ENCODE results near the gene TOM1L2.

TOM1L2 gene

DNA sequence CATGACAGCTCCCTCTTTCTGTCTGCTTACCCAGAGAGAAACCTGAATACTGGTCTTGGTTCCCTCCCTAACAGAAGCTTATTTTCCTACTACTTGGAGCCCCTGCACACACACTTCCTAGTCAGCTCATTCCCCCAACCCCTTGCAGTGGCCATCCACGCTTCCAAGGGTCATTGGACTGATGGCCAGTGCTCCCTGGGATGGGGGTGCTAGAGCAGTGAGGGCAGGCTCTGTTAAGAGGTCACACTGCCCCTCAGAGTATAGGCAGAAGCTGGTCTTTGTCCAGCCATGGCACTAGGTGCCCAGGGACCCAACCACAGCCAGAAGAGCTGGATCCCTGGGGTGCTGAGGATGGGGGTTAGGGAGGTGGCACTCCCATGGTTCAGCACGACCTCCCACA lies 13.0 kb upstream of the TOM1L2 start:
- DNase-seq = no peak
- H3K36me3 ChIP-seq (replicated peaks; ENCODE audit: insufficient read depth, low read length) = no peaks in the 10 kb centered on the region
- H3K9me3 ChIP-seq (replicated peaks; ENCODE audit: insufficient read depth, low read length) = no peaks in the 10 kb centered on the region
- H2AFZ ChIP-seq (ENCODE audit: low read length) = no peak overlapping the region
- H3K27ac ChIP-seq (ENCODE audit: low read length) = no peak overlapping the region
- H3K4me1 ChIP-seq (ENCODE audit: low read length) = no peaks in the 10 kb centered on the region
- no peak overlapping the region for H3K9ac ChIP-seq (ENCODE audit: low read length)
- H3K27me3 ChIP-seq (replicated peaks; ENCODE audit: insufficient read depth, low read length) = no peaks in the 10 kb centered on the region
- H3K4me3 ChIP-seq (ENCODE audit: low read length) = no peak overlapping the region
- H3F3A ChIP-seq (ENCODE audit: insufficient read depth, low read length) = no peaks in the 10 kb centered on the region
- no peak overlapping the region for H3K4me2 ChIP-seq (ENCODE audit: low read depth, low read length)
- H3K79me2 ChIP-seq (ENCODE audit: low read length) = no peaks in the 10 kb centered on the region
- TF ChIP-seq, protein P1, sequence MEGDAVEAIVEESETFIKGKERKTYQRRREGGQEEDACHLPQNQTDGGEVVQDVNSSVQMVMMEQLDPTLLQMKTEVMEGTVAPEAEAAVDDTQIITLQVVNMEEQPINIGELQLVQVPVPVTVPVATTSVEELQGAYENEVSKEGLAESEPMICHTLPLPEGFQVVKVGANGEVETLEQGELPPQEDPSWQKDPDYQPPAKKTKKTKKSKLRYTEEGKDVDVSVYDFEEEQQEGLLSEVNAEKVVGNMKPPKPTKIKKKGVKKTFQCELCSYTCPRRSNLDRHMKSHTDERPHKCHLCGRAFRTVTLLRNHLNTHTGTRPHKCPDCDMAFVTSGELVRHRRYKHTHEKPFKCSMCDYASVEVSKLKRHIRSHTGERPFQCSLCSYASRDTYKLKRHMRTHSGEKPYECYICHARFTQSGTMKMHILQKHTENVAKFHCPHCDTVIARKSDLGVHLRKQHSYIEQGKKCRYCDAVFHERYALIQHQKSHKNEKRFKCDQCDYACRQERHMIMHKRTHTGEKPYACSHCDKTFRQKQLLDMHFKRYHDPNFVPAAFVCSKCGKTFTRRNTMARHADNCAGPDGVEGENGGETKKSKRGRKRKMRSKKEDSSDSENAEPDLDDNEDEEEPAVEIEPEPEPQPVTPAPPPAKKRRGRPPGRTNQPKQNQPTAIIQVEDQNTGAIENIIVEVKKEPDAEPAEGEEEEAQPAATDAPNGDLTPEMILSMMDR (IDR thresholded peaks at IDR 0.05; ENCODE audit: low read length) = no peak
- no peak for TF ChIP-seq EZH2phosphoT487 (IDR thresholded peaks at IDR 0.05; ENCODE audit: low read length)
- TF ChIP-seq EZH2 (optimal IDR thresholded peaks at IDR 0.05; ENCODE audit: low read depth, low read length) = no peak
- H4K20me1 ChIP-seq (ENCODE audit: insufficient read depth, low read length) = no peaks in the 10 kb centered on the region
- no peaks in the 10 kb centered on the region for H3K9me2 ChIP-seq (replicated peaks; ENCODE audit: insufficient read depth, low read length)

- no peak for DNase-seq
- H4K20me1 ChIP-seq (ENCODE audit: insufficient read depth, low read length) = no peaks in the 10 kb centered on the region
- H3K79me2 ChIP-seq (ENCODE audit: low read length) = no peaks in the 10 kb centered on the region
- no peak overlapping the region for H2AFZ ChIP-seq (ENCODE audit: low read length)
- no peaks in the 10 kb centered on the region for H3K9me2 ChIP-seq (replicated peaks; ENCODE audit: insufficient read depth, low read length)
- no peak overlapping the region for H3K9ac ChIP-seq (ENCODE audit: low read length)
- no peaks in the 10 kb centered on the region for H3K9me3 ChIP-seq (replicated peaks; ENCODE audit: insufficient read depth, low read length)
- H3K4me1 ChIP-seq (ENCODE audit: low read length) = no peaks in the 10 kb centered on the region
- no peaks in the 10 kb centered on the region for H3F3A ChIP-seq (ENCODE audit: insufficient read depth, low read length)
- H3K27me3 ChIP-seq (replicated peaks; ENCODE audit: insufficient read depth, low read length) = no peaks in the 10 kb centered on the region
- no peaks in the 10 kb centered on the region for H3K36me3 ChIP-seq (replicated peaks; ENCODE audit: insufficient read depth, low read length)
- TF ChIP-seq EZH2 (optimal IDR thresholded peaks at IDR 0.05; ENCODE audit: low read depth, low read length) (no peak), EZH2phosphoT487 (IDR thresholded peaks at IDR 0.05; ENCODE audit: low read length) (no peak)
- TF ChIP-seq, protein P1 (IDR thresholded peaks at IDR 0.05; ENCODE audit: low read length) = no peak
- H3K4me3 ChIP-seq (ENCODE audit: low read length) = no peak overlapping the region
- no peak overlapping the region for H3K27ac ChIP-seq (ENCODE audit: low read length)
- H3K4me2 ChIP-seq (ENCODE audit: low read depth, low read length) = no peak overlapping the region
Observed at GRCh38 chr17:17983776-17984175, 11.6 kb upstream of the TOM1L2 start.

DNA sequence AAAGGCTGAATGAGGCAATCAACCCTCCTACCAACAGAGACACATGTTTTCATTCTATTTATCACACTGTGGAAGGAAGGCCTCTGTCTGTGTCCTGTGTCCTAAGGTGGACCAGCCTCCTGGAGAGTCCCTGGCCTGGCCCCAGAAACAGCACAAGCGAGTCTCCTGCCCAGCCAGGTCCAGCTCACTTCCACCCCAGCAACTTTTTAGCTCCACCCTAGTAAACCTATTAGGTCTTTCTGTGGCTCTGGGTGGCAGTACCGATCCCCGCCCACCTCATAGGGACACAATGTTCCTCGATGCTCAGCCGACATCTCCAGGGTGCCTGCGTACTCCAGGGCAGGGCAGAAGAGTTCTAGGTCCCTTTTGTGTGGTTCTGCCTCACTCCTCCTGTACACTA lies 11.2 kb upstream of the TOM1L2 start:
- H3K9me2 ChIP-seq (replicated peaks; ENCODE audit: insufficient read depth, low read length) = no peaks in the 10 kb centered on the region
- no peak overlapping the region for H3K4me2 ChIP-seq (ENCODE audit: low read depth, low read length)
- no peak overlapping the region for H3K9ac ChIP-seq (ENCODE audit: low read length)
- H3K27ac ChIP-seq (ENCODE audit: low read length) = no peak overlapping the region
- DNase-seq = no peak
- no peaks in the 10 kb centered on the region for H3F3A ChIP-seq (ENCODE audit: insufficient read depth, low read length)
- H2AFZ ChIP-seq (ENCODE audit: low read length) = no peak overlapping the region
- TF ChIP-seq EZH2 (optimal IDR thresholded peaks at IDR 0.05; ENCODE audit: low read depth, low read length) (no peak), EZH2phosphoT487 (IDR thresholded peaks at IDR 0.05; ENCODE audit: low read length) (no peak)
- TF ChIP-seq, protein P1 (IDR thresholded peaks at IDR 0.05; ENCODE audit: low read length) = no peak
- no peaks in the 10 kb centered on the region for H3K4me1 ChIP-seq (ENCODE audit: low read length)
- no peaks in the 10 kb centered on the region for H3K27me3 ChIP-seq (replicated peaks; ENCODE audit: insufficient read depth, low read length)
- H3K79me2 ChIP-seq (ENCODE audit: low read length) = no peaks in the 10 kb centered on the region
- H3K36me3 ChIP-seq (replicated peaks; ENCODE audit: insufficient read depth, low read length) = no peaks in the 10 kb centered on the region
- no peaks in the 10 kb centered on the region for H3K9me3 ChIP-seq (replicated peaks; ENCODE audit: insufficient read depth, low read length)
- H4K20me1 ChIP-seq (ENCODE audit: insufficient read depth, low read length) = no peaks in the 10 kb centered on the region
- H3K4me3 ChIP-seq (ENCODE audit: low read length) = no peak overlapping the region

Measured in MM.1S (cell line).